CD4-positive, alpha-beta T cell treated with Interleukin-10 for 1 hour (primary cell): ENCODE data around the gene SASH1.

Experiments
- DNase-seq: peaks from one replicate; pipeline ENCODE4 v3.0.0-alpha.2; 2020

Gene SASH1

GRCh38 chr6:148463671-148464070, 121.0 kb downstream of the SASH1 start:
- DNase-seq = no peak

GRCh38 chr6:148464319-148465010, 121.8 kb downstream of the SASH1 start:
- DNase-seq = peak; percentile 55

- no peak for DNase-seq
Measured at GRCh38 chr6:148465011-148465335, 122.3 kb downstream of the SASH1 start.

- DNase-seq = no peak
Measured at GRCh38 chr6:148465670-148466069, 123.0 kb downstream of the SASH1 start.

GRCh38 chr6:148466158-148466557, 123.5 kb downstream of the SASH1 start:
- no peak for DNase-seq

- DNase-seq = no peak
Measured at GRCh38 chr6:148467926-148468325, 125.3 kb downstream of the SASH1 start.

- no peak for DNase-seq
Measured at GRCh38 chr6:148470156-148470555, 127.5 kb downstream of the SASH1 start.

GRCh38 chr6:148470606-148471465, 128.2 kb downstream of the SASH1 start:
- no peak for DNase-seq

GRCh38 chr6:148471624-148472159, 129.1 kb downstream of the SASH1 start:
- no peak for DNase-seq

GRCh38 chr6:148472171-148473105, 129.8 kb downstream of the SASH1 start:
- no peak for DNase-seq

GRCh38 chr6:148479497-148479896, 136.9 kb downstream of the SASH1 start:
- no peak for DNase-seq

- DNase-seq = no peak
Measured at GRCh38 chr6:148487461-148487860, 144.8 kb downstream of the SASH1 start.

GRCh38 chr6:148491638-148492251, 149.1 kb downstream of the SASH1 start:
- DNase-seq = no peak

GRCh38 chr6:148492654-148493290, 150.1 kb downstream of the SASH1 start:
- DNase-seq = no peak

- no peak for DNase-seq
Measured at GRCh38 chr6:148493424-148493823, 150.8 kb downstream of the SASH1 start.

GRCh38 chr6:148494226-148494625, 151.6 kb downstream of the SASH1 start:
- DNase-seq = no peak

GRCh38 chr6:148495029-148495428, 152.4 kb downstream of the SASH1 start:
- no peak for DNase-seq

- no peak for DNase-seq
Measured at GRCh38 chr6:148497257-148497656, 154.6 kb downstream of the SASH1 start.

GRCh38 chr6:148497717-148498116, 155.1 kb downstream of the SASH1 start:
- no peak for DNase-seq

GRCh38 chr6:148500402-148500801, 157.8 kb downstream of the SASH1 start:
- DNase-seq = no peak

- DNase-seq = no peak
Measured at GRCh38 chr6:148501178-148501590, 158.5 kb downstream of the SASH1 start.
